Body of pancreas (tissue), 4 donors: ENCODE data around the gene SBK1.

Source experiments
- CTCF ChIP-seq, 7 experiments: fragments of 450-650 bp in 4 of 7; fragments of 200-600 bp in 3 of 7; sonication (generic) in 3 of 7; IDR thresholded peaks; one replicate each; pipeline ENCODE4 v1.5.1; 2016 to 2019; ENCODE audit warnings: antibody characterized with exemption in 7 of 7
- POLR2A ChIP-seq, 3 donors: fragments of 450-650 bp; IDR thresholded peaks; one replicate each; pipeline ENCODE4 v1.6.1; 2016; ENCODE audit warnings: antibody characterized with exemption in 3 of 3, mild to moderate bottlenecking in 2 of 3

- TF ChIP-seq CTCF (IDR thresholded peaks at IDR 0.05) = no peak
- no peak for TF ChIP-seq POLR2A (IDR thresholded peaks at IDR 0.05)
Measured at GRCh38 chr16:28313587-28313986, 21.3 kb downstream of the SBK1 start.
